T-helper 2 cell treated with Interferon-gamma antibody and Interleukin-4, amounts not matched to agents 100 ng/mL and 5 ng/mL, for 36 hours (primary cell): ENCODE data around the gene POLN. TPM values are rescaled to one million over a fixed set of nuclear protein-coding genes. Genes with fewer than 3 reads are reported as not detected.
"Not testable (repeated sequence)": the region's sequence is repeated elsewhere in the genome, so short reads cannot be mapped to it uniquely, and the experiment has no call there.

Source experiments
- intact Hi-C: fragments of 100-400 bp; cut with micrococcal nuclease; formaldehyde crosslinking; loops from one replicate; pipeline ENCODE4 v1.15.1; 2023
- total RNA-seq: library from RNA; stranded (reverse); gene quantifications from 2 replicates; pipeline ENCODE4 v1.2.3, GENCODE V29; 2022

Gene POLN
- total RNA-seq, 1 donor from 2014 or later, result 4.0 TPM

DNA sequence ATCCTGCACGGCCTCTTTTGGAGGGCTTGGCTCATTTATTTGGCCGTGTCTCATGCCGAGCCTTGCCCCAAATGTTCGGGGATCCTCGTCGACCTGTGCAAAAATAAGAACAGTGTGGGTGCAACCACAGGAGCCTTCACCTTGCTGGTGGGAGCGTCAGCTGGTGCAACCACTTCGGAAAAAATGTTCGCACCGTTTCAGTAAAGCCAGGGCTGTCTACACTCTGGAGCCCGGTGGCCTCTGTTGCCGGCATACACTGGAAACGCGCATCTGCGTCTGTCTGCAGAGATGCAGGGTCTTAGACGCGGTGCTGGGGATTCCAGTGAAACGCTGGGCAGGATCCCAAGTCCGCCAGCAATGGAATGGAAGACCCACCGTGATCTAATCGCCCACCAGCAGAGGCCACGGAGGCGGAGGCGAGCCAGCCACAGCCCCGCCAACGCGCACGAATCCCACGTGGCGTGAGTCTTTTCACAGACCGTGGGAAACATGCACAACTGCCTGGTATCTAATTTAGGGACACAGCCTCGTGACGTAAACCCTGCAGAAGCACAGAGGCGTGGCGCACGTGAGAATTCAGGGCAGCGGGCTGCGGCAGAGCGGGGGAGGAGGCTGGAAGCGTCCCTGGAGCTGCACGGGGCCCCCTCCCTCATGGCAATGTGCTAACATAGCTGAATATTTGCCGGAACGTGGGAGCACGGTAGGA is 33.8 kb upstream of the POLN start:
- intact Hi-C loops, result no loop called here

DNA sequence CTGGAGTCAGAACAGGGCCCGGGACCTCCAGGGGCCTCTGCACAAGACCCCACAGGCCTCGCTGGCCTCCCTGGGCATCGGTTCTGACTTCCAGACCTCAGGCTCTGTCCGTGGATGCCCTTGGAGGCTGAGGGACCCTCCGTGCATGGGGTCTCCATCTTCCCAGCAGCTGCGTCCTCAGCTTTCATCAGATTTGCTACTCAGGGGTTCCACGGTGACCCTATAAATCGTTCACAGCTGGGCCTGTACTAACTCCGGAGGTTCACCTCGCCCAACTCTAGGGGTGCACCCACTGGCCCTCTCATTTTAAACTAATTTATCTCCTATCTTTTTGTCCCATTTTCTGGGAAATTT is 33.1 kb upstream of the POLN start:
- intact Hi-C loops, result not testable (repeated sequence)

DNA sequence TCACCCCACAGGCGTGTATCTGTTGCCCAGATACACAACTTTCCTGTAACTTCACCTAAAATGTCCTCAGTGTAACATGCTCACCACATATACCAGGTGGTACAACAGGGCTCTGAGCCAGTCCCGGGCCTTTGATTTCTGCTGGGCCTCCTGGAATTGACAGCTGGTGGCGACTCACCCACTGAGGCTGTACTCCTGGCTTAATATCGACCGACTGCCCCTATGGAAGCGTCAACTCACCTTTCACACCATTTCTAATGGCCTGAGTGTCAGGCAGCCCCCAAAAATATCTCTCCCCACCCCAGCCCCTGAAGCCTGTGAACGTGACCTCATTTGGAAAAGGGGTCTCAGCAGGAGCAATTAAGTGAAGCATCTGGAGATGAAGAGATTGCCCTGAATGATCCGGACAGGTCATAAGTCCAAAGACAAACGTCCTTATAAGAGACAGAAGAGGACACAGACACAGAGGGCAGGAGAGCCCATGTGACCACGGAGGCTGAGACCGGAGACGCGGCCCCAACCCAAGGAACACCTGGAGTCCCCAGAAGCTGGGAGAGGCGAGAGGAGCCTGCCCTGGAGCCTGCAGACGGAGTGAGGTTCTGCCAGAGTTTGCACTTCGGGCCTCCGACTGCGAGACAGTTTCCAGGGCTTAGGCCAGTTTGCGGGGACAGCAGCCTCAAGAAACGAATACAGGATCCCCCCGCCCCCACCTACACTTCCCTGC is 32.6 kb upstream of the POLN start:
- intact Hi-C loops, result no loop called here

DNA sequence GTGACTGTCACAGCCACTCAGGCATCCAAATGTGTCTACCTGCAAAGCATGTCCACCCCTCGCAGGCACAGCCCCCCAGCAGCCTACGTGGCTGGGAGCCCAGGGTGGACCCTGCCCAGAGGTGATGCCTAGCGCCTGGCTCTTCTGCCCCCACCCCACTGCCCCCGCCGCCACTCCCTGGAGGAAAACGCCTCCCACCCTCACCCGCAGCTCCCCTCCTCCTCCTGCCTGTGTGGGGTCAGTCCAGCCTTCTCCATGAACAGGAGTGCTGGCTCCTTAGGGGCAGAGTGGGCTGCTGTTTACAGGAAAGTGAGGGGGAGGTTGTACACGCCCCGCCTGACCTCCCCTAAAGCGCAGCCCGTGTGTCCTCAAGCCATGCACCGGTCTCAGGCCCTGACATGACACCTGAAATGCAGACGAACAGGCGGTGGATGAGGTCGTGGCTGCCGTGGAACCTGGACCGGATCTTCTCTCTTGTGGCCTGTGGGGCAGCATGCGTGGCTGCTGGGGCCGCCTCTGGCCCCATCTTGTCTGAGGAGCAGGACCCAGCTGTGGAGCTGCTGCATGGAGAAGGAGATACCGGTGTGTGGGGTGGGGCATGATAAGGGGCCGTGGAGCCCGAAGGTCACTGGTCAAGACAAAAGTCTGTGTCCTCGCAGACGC is 31.9 kb upstream of the POLN start:
- intact Hi-C loops, result no loop called here

DNA sequence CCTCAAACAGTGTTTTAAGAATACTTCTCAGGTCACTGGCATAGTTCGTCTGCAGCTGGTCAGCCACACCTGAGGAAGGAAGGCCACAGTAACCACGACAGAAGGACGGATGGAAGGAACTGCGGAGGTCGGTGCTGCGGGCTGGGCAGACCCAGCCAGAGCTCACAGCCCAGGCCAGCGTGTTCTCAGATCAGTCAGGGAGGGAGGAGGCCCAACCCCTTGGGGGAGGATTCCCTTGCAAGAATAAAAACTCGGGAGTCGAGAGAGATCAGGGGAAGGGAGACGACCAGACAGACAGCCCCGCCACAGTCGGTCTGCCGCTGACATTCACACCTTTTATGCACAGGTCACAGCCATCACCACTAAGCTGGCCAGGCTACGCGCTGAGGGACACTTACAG is 31.3 kb upstream of the POLN start:
- intact Hi-C loops, result no loop called here

DNA sequence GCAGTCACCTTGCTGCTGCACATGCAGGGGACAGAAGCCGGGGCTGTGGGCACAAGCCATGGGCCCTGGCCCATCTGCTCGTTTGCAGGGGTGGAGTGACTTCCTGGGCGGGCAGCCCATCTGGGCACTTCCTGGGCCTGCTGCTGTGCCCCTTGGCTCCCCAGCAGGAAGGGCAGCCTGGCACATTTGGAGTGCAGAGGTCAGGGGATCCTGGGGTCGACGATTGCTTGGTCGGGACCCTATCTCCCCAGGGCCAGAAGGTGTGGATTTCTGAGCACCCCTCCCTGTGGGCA is 30.9 kb upstream of the POLN start:
- intact Hi-C loops, result no loop called here

DNA sequence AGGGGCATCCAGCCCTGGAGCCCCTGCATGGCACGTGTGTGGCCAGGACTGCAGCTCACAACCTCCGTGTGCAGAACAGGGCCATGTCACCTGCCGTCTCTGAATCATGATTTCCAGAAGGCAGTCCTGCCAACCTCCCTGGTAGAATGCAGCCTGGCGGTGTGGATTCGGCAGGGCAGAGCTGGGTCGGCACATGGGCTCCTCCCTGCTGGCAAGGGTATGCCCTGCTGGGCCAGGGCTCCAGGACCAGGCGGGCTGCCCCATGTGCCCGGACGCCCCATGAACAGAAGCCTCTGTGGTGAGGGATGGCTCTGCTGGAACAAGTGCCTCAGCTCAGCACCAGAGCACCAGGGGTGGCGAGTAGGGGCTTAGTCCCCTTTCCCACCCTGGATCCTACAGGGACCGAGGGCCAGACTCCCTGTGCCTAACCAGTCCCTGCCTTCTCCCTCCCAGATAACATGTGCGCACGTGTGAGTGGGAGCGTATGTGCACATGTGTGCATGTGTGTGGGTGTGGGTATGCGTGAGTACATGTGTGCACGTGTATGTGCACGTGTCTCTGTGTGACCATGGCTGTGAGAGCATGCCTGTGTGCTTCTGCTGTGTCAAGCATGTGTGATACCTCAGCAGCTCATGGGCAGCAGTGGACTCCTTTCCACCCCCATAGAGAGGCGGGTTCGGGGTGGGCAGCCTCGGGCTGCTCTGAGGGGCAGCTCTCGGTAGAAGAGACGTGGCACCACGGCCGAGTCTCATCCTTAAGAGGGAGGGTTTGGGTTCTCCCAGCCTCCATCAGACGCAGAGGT is 30.3 kb upstream of the POLN start:
- intact Hi-C loops, result no loop called here

DNA sequence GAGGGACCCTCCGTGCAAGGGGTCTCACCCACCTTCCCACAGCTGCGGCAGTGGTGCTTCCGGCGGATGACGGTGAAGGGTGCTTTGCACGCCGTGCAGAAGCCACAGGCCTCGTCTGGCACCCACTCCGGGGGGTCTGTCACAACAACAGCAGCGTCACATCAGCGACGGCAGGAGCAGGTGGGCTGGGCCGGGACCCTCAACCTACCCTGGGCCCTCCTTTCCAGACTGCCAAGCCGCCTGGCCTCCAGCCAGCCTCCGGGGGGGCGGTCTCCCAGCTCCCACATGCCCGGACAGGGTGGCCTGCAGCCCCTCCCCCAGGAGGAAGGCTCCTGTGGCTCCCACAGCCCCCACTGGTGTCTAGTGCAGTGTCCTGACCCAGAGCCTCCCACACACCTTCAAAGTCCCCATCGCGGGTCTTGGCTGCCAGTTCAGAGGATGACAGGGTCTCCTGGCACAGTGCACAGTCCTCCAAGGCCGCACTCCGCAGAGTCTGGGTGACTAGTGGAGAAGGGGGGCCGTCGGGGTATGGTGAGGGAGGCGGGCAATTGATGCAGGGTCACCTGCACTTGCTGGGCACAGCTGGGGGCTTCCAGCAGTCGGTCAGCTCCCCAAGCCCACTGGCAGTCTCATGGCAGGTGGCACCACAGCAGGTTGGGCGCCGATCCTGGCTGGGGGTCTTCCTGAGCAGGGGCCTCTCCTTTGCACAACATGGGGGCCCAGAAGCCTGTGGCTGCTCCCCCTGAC is 29.5 kb upstream of the POLN start:
- intact Hi-C loops, result no loop called here

DNA sequence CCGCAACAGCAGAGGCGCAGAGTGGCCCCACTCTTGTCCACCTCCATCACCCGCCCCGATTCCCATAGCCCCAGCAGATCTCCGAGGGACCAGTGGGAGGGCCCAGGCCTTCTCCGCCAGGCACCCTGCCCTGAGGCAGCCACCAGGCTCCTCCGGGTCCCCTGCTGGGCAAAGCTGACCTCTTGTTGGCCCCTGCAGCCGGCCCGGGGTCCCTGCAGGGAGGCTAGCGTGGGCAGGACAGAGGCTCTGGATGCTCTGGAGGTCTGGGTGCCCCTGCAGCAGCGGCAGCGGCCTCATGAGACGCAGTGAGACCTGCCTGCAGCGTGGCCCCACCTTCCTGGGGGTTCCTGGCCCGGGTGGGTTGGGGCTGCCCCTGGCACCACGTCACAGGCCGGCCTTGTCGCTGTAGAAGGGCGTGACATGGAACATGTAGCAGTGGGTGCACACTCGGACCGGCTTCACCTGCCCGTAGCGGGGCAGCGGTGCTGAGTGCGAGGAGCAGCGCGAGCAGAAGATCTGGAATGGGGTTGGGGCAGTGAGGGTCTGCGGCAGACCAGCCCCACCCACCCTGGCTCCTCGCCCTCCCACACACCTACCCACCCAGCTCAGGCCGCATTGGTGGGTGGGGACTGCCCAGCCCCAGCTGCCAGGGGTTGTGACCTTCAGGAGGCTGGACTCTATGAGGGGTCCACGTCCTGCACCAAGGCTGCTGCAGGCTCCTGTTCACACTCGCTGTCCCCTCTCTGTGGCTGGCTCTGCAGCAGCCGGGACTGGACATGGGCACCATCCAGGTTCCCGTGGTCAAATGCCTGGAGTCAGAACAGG is 28.6 kb upstream of the POLN start:
- intact Hi-C loops, result no loop called here

DNA sequence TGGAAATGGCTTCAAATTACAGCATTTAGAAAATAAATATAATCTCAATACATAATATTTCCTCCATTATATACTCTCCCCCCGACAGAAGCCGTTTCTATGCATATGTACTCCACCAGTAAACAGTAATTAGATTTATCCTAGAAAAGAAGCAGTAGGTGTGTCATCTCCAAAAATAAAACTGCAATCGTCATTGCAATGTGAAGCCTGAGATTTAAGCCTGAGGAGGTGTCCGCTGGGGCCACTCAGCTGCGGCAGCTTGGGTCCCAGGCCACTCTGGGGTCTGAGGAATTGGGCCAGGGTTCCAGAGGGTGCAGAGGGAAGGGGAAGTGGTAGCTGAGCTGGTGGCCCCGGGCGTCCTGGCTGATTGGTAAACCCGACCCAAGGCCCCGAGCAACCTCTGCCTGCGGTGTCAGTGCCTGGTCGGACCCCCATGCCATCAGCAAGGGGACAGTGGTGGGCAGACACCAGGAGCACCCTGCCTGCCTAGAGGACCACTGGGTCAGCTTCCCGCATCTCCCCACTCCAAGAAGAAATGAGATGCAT is 27.8 kb upstream of the POLN start:
- intact Hi-C loops, result no loop called here

DNA sequence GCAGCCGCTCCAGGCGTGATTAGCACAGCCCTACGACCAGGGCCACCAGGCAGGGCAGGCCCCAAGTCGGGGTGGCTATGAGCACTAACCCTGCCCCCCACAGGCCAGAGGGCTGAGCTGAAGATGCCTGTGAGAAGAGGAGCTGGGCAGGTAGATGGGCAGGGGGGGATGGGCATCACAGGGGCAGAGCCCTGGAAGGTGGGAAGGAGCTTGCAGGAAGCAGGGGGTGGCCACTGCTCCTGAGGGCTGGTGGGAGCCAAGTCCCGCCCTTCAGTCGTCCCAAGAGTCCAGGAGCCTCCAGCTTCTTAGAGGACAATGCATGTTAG is 27.2 kb upstream of the POLN start:
- intact Hi-C loops, result no loop called here

DNA sequence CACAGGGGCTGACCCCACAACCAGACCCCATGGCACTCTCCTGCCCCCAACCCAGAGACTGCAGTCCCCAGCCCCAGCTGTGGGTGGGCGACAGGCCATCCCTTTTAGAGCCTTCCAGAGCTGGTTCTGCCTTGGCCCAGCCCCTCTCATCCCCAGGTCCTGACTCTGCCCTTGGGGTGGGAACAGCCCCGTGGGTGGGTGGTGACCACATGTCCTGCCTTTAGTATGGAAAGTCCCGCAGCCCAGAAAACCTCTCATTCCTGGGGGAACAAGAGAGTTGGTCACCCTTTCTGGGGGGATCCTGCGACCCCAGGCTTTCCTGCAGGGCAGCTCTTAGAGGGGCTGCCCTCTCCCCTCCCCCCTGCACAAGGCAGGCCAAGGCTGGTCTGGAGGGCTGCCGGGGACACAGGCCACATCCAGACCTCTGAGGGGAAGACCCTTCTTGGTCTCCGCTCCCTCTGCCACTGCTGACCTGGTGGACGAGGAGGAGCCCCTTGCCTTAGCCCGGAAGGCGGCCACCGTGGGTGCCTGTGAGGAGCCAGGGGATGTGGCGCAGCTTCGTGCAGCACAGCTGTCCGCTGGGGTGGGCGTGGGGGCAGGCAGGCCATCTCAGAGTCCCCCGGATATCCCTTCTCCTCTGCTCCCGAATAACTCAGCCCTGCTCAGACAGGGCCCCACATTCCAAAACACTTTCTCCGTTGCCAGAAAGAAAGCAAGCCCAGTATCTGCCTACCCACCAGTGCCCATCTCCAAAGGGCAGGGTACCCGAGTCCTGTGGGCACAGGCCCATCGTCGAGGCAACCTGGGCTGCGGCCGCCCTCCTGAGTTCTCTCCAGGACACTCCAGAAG is 26.7 kb upstream of the POLN start:
- intact Hi-C loops, result no loop called here

DNA sequence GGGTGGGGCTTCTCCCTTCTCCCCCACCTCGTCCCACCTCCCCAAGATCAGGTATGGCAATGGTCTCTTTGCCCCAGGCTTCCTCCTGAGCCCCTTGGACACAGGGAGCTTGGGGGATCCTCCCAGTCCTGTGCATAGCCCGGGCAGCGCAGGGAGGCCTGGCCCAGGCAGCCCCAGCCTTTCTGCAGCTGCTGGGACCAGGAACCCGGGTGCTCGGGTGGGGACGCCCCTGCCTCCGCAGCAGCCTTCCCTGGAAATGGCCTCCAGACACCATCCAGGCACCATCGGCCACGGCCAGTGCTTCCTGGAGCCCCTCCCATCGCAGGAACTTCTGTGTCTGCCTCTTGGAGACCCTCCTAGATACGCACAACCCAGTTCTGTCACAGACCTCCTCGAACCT is 25.9 kb upstream of the POLN start:
- intact Hi-C loops, result no loop called here

DNA sequence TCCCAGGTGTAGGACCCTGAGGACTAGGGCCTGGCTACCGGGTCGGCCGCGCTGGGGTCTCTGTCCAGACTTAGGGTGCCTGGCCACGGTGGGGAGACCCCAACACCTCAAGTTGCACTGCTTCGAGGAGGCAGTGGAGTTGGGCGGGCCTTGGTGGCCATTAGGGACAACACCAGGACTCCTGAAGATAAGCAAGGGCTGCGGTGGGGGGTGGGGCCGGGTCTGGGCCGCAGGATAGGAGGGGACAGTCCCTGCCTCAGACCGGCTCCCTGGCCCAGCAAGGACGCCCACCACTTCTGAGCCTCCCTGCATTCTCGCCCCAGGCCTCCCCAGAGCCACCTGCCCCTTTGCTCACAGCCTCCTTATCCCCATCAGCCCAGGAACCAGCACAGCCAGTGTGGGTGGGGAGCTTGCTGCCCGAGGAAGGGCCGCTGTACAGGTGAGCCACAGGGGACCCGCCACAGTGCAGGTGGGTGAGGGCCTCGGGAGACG is 25.4 kb upstream of the POLN start:
- intact Hi-C loops, result no loop called here

DNA sequence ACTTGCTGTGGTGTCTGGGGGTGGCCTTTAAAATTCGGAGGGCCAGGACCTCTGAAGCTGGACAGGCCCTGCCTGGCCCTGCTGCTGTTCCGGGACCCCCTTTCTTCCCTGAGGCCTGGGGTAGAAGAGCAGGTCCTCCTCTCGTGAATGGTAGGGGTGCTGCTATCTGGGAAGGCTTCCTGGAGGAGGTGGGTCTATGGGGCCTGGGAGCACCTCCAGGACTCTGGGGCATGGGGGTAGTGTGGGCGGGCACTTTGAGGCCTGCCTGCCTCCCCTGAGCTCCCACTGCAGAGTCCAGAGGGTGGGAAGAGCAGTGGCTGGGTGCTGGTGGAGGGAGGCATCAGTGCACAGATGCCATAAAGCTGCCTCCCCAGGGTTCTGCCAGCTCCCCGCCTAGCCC is 24.9 kb upstream of the POLN start:
- intact Hi-C loops, result no loop called here

DNA sequence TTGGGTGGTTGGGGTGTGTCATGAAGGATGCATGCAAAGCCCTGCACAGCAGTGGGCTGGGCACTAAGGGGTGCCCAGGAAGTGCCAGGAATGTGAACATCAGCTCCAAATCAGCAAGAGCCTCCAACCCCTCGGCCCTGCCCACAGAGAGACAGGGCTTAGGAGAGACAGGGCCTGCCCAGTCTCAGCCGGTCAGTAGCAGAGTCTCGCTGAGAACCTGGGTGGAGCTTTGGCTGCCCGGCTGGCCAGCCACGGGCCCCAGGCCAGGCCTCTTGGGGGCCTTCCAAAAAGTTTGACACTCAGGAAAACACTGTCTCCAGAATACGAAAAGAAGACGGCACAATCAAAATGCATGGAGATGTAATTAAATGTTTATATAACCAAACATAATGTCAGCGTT is 24.3 kb upstream of the POLN start:
- intact Hi-C loops, result no loop called here

DNA sequence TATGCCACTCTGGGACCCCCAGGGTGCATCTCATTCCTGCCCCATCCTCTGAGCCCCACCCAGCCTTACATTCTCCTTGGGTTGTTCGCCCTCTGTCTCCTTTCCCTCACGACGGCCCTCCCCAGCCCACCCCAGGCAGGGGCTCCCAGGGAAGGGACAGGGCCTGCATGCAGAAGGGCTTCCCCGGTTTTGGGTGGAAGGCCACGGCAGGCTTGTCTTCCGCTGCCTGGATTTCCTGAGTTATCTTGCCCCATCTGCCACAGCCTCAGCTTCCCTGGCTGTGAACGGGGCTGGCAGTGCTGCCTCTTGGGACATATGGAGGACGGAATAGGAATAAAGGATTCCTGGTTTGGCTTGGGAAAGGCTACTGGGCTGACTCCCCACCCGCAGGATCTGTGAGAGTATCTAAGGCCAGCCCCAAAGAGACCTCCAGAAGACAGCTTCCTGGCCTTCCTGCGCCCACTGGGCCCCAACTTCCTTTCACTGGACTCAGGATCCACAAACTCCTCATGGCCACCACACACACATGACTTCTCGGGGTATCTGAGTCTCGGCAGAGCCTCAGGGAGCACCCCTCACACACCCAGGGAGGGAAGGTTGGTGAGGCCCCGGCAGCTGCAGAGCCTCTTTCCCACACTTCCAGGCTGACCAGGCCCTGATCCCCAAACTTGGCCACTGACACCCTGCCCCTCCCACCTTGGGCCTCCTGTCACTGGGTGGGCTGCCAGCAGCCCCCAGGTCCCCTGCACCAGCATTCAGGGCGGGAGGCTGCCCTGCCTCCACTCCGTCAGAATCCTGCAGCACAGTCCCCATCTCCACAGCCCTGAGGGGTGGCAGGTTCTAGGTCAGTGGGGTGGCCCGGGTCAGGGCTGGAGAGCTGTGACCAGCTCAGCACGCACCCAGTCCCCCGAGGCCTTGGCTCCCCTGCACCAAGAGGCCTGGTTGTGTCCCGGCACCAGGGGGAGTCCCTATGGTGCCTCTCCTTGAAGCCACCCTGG is 23.5 kb upstream of the POLN start:
- intact Hi-C loops, result no loop called here

DNA sequence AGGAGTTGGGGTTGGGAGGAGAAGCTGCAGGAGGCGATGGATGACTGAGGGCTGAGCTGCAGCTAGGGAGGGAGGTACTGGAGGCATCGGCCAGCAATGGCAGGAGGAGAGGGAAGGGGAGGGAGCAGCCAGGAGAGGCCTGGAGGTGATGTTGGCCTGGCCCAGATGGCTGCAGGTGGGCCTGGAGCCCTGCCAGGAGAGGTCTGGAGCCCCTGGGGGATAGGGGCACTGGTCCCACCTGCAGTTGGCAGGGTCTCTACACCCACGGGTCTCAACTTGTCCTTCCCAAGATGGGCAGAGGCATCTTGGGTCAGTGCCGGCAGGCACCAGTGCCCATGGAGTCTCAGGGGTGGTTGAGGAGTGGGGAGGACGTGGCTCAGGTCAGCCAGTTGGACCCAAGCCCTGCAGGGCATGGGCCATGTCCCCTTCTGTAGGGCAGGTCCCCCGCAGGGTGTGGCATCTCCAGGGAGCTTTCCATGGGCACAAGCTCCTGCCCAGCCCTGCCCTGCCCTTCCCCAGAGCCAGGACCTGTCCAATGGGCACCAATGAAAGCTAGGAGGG is 22.6 kb upstream of the POLN start:
- intact Hi-C loops, result loop anchor here (5.0 kb wide), 1 partner anchor 273 kb away; the partner anchor contains the start of gene FAM193A
